Fibroblast of the aortic adventitia (primary cell): Measurements from ENCODE around the gene DRAM1. TPM values are rescaled to one million over a fixed set of nuclear protein-coding genes. Genes with fewer than 3 reads are reported as not detected.

Experiments used
- DNase-seq: peaks from one replicate; pipeline ENCODE4 v3.0.0-alpha.2; 2010; ENCODE audit warnings: low read depth
- H3K4me3 ChIP-seq: 2 replicates; pipeline ENCODE4 v1.5.1; 2011; ENCODE audit warnings: low read depth, mild to moderate bottlenecking, control low read depth, low read length, moderate library complexity
- total RNA-seq: library from RNA; depleted of rRNA; stranded (reverse); fragments of >200 nt; gene quantifications from 2 replicates; pipeline ENCODE4 v1.2.3, GENCODE V29; 2012; ENCODE audit warnings: low replicate concordance
- TF ChIP-seq, protein P1 (sequence below): IDR thresholded peaks from 2 replicates; pipeline ENCODE4 v1.5.1; 2011; ENCODE audit warnings: mild to moderate bottlenecking, low read length, control low read depth, inconsistent platforms; ENCODE audit not compliant: insufficient read depth

DRAM1 gene
- total RNA-seq, 1 donor, result 18.1 TPM

- TF ChIP-seq, protein P1, sequence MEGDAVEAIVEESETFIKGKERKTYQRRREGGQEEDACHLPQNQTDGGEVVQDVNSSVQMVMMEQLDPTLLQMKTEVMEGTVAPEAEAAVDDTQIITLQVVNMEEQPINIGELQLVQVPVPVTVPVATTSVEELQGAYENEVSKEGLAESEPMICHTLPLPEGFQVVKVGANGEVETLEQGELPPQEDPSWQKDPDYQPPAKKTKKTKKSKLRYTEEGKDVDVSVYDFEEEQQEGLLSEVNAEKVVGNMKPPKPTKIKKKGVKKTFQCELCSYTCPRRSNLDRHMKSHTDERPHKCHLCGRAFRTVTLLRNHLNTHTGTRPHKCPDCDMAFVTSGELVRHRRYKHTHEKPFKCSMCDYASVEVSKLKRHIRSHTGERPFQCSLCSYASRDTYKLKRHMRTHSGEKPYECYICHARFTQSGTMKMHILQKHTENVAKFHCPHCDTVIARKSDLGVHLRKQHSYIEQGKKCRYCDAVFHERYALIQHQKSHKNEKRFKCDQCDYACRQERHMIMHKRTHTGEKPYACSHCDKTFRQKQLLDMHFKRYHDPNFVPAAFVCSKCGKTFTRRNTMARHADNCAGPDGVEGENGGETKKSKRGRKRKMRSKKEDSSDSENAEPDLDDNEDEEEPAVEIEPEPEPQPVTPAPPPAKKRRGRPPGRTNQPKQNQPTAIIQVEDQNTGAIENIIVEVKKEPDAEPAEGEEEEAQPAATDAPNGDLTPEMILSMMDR, result no peak
- H3K4me3 ChIP-seq, result no peak overlapping the region
- no peak for DNase-seq
Observed at GRCh38 chr12:101929365-101930041, 52.1 kb downstream of the DRAM1 start.

DNA sequence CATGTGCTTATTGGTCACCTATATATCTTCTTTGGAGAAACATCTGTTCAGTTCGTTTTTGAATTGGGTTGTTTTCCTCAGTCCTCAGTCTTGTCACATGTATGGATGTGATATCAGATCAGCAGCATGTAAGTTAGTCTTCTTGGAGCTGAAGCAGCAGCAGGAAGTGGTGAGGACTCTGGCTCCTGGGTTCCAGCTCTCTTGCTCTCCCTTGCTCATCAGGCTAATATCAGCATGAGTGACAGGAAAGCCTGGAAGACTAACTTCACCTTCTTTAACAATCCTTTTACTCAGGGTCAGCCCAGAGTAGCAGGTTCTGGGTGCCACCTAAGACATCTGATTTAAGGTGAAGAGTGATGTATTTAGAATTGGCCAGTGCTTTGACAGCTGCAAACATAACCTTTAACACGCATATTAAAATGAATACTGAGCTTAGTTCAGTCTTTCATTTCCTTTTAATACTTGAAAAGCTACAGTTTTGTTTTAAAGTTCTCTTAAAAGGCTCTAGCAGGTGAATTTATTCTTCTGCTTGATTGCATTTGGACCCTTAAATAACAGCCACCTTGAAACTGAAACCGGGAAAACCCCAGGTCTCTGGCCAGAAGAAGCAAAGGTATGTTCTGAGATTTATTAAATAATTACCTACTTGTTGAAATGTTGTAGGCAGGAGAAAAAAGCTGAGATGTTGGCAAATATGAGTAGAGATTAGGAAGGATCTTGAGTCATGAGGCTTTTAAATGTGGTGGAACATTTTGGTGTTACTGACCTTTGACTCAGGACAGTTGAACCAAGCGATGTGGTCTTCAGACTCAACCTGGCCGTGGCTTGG is 54.3 kb downstream of the DRAM1 start:
- no peak for DNase-seq

DNA sequence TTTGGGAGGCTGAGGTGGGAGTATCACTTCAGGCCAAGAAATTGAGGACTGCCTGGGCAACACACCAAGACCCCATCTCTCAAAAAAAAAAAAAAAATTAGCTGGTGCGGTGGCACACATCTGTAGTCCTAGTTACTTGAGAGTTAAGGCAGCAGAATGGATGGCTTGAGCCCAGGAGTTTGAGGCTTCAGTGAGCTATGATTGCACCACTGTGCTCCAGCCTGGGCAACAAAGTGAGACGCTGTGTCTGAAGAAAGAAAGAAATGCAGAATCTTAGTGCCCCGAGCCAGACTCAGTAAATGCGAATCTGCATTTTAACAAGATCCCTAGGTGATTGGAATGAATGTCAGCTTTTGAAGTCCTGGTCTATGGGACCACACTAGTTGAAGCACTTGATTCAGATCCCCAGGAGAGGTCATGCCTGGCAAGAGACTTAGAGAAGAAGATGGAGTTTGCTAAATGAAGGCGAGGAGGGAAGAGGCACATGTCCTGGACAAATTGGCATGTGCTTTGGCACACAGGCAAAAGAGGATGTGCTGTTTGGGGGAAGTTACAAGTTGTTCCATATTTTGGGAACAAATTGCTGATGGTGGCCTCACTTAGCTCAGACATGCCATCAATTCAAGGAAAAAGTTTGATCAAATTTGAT is 56.6 kb downstream of the DRAM1 start:
- DNase-seq, result peak; percentile 66
- no peak overlapping the region for H3K4me3 ChIP-seq
- TF ChIP-seq, protein P1, result no peak

More for the DNA sequence above, 54.3 kb downstream of the DRAM1 start:
- H3K4me3 ChIP-seq, result no peak overlapping the region
- TF ChIP-seq, protein P1, result no peak

DNA sequence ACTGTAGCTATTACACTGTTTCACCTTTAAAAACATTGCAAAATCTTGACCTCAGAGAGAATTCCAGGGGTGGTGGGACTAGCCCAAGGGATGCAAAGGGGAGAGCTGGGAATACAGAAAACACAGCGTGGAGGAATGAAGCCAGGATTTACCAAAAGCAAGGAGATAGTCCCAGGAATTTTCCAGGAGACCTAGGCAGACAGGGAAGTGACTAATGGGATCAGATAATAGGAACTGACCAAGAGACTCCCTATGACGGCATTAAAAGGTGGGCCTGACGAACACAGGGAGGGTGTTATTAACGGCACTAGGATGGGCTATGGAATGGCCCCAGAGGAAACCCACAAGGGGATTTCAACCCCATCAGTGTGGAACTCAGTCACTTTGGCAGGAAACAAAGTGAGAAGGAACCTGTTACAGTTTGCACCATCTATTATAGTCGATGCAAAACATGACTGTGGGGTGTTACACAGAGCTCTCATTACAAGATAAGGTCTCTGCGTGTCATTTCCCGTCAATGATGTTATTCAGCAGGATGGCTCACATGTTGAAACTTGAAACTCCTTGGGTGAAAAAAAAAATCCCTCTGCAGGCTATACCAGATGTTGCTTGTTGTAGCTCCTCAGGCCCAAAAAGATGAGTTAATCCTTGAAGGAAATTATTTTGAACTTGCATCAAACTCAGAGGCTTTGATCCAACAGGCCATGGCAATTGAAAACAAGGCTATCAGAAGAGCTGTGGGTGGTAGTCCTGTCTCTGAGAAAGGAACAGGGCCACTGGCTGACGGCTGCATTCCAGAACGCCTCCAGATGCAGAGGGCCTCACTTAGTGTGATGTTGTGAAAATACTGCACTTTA is 58.7 kb downstream of the DRAM1 start:
- no peak overlapping the region for H3K4me3 ChIP-seq
- DNase-seq, result peak; percentile 99
- TF ChIP-seq, protein P1, result peak; percentile 14

- no peak for DNase-seq
- TF ChIP-seq, protein P1, result no peak
- H3K4me3 ChIP-seq, result no peak overlapping the region
Observed at GRCh38 chr12:101939306-101939705, 61.9 kb downstream of the DRAM1 start.

GRCh38 chr12:101939856-101940265 is 62.5 kb downstream of the DRAM1 start:
- TF ChIP-seq, protein P1, result peak; percentile 86
- H3K4me3 ChIP-seq, result no peak overlapping the region
- DNase-seq, result peak; percentile 94
